ENCODE data around the gene CDKN1C. TPM values are rescaled to one million over a fixed set of nuclear protein-coding genes. Genes with fewer than 3 reads are reported as not detected.

The CDKN1C gene
- polyA plus RNA-seq, 2 donors = 12.1 to 27.5 TPM

GRCh38 chr11:2901854-2902783 is 16.5 kb upstream of the CDKN1C start:
- H3K9me3 ChIP-seq (ENCODE audit: control insufficient read depth in 2 of 2, insufficient read depth in 1 of 2, low read depth in 1 of 2, low read length in 1 of 2) = no peaks in the 10 kb centered on the region
- peaks cover 8 to 46% of the 10 kb centered on the region in 2 donors for H3K4me1 ChIP-seq (ENCODE audit: control insufficient read depth in 2 of 2, insufficient read depth in 2 of 2, low read length in 1 of 2)
- H3K4me3 ChIP-seq (ENCODE audit: low read depth in 1 of 2, low read length in 2 of 2) = peak overlapping the region; percentile 53 to 57
- peak overlapping the region; percentile 65 to 73 for H3K27ac ChIP-seq (ENCODE audit: low read depth in 2 of 2, low read length in 1 of 2)
- 3 to 7% methylated on average over 42 to 58 of the region's 58 CpGs for WGBS, 2 donors
- H3K36me3 ChIP-seq (ENCODE audit: control insufficient read depth in 2 of 2, insufficient read depth in 2 of 2, low read length in 1 of 2) = no peaks in the 10 kb centered on the region
- no peaks in the 10 kb centered on the region for H3K27me3 ChIP-seq (ENCODE audit: control insufficient read depth in 1 of 2, insufficient read depth in 2 of 2, low read length in 2 of 2)

GRCh38 chr11:2901196-2901796 is 15.7 kb upstream of the CDKN1C start:
- Histone ChIP-seq H3K36me3 (ENCODE audit: control insufficient read depth in 2 of 2, insufficient read depth in 2 of 2, low read length in 1 of 2) (no peaks in the 10 kb centered on the region), H3K27me3 (ENCODE audit: control insufficient read depth in 1 of 2, insufficient read depth in 2 of 2, low read length in 2 of 2) (no peaks in the 10 kb centered on the region), H3K27ac (ENCODE audit: low read depth in 2 of 2, low read length in 1 of 2) (peak overlapping the region; percentile 65 to 70), H3K4me1 (ENCODE audit: control insufficient read depth in 2 of 2, insufficient read depth in 2 of 2, low read length in 1 of 2) (peaks cover 8 to 46% of the 10 kb centered on the region in 2 donors), H3K9me3 (ENCODE audit: control insufficient read depth in 2 of 2, insufficient read depth in 1 of 2, low read depth in 1 of 2, low read length in 1 of 2) (no peaks in the 10 kb centered on the region), H3K4me3 (ENCODE audit: low read depth in 1 of 2, low read length in 2 of 2) (peak overlapping the region in 1 of 2 donors; percentile 28)
- WGBS, 2 donors = 84% methylated on average over 16 of the region's 16 CpGs

GRCh38 chr11:2899080-2899783 is 13.7 kb upstream of the CDKN1C start:
- WGBS, 2 donors = 54 to 64% methylated on average over 13 of the region's 13 CpGs
- Histone ChIP-seq H3K36me3 (ENCODE audit: control insufficient read depth in 2 of 2, insufficient read depth in 2 of 2, low read length in 1 of 2) (no peaks in the 10 kb centered on the region), H3K27me3 (ENCODE audit: control insufficient read depth in 1 of 2, insufficient read depth in 2 of 2, low read length in 2 of 2) (no peaks in the 10 kb centered on the region), H3K4me1 (ENCODE audit: control insufficient read depth in 2 of 2, insufficient read depth in 2 of 2, low read length in 1 of 2) (peaks cover 4 to 36% of the 10 kb centered on the region in 2 donors), H3K4me3 (ENCODE audit: low read depth in 1 of 2, low read length in 2 of 2) (no peak overlapping the region), H3K9me3 (ENCODE audit: control insufficient read depth in 2 of 2, insufficient read depth in 1 of 2, low read depth in 1 of 2, low read length in 1 of 2) (no peaks in the 10 kb centered on the region), H3K27ac (ENCODE audit: low read depth in 2 of 2, low read length in 1 of 2) (peak overlapping the region; percentile 68 to 77)

GRCh38 chr11:2898366-2899079 is 12.9 kb upstream of the CDKN1C start:
- Histone ChIP-seq H3K9me3 (ENCODE audit: control insufficient read depth in 2 of 2, insufficient read depth in 1 of 2, low read depth in 1 of 2, low read length in 1 of 2) (no peaks in the 10 kb centered on the region), H3K27ac (ENCODE audit: low read depth in 2 of 2, low read length in 1 of 2) (peak overlapping the region; percentile 68 to 77), H3K4me1 (ENCODE audit: control insufficient read depth in 2 of 2, insufficient read depth in 2 of 2, low read length in 1 of 2) (peaks cover 4 to 32% of the 10 kb centered on the region in 2 donors), H3K4me3 (ENCODE audit: low read depth in 1 of 2, low read length in 2 of 2) (no peak overlapping the region), H3K36me3 (ENCODE audit: control insufficient read depth in 2 of 2, insufficient read depth in 2 of 2, low read length in 1 of 2) (no peaks in the 10 kb centered on the region), H3K27me3 (ENCODE audit: control insufficient read depth in 1 of 2, insufficient read depth in 2 of 2, low read length in 2 of 2) (no peaks in the 10 kb centered on the region)
- WGBS, 2 donors = 57 to 65% methylated on average over 12 of the region's 12 CpGs

GRCh38 chr11:2897048-2897447 is 11.5 kb upstream of the CDKN1C start:
- H3K36me3 ChIP-seq (ENCODE audit: control insufficient read depth in 2 of 2, insufficient read depth in 2 of 2, low read length in 1 of 2) = no peaks in the 10 kb centered on the region
- H3K4me3 ChIP-seq (ENCODE audit: low read depth in 1 of 2, low read length in 2 of 2) = no peak overlapping the region
- H3K4me1 ChIP-seq (ENCODE audit: control insufficient read depth in 2 of 2, insufficient read depth in 2 of 2, low read length in 1 of 2) = peaks cover 0 to 24% of the 10 kb centered on the region in 2 donors
- no peak overlapping the region for H3K27ac ChIP-seq (ENCODE audit: low read depth in 2 of 2, low read length in 1 of 2)
- WGBS, 2 donors = 89 to 93% methylated on average over 6 of the region's 6 CpGs
- no peaks in the 10 kb centered on the region for H3K9me3 ChIP-seq (ENCODE audit: control insufficient read depth in 2 of 2, insufficient read depth in 1 of 2, low read depth in 1 of 2, low read length in 1 of 2)
- H3K27me3 ChIP-seq (ENCODE audit: control insufficient read depth in 1 of 2, insufficient read depth in 2 of 2, low read length in 2 of 2) = no peaks in the 10 kb centered on the region

GRCh38 chr11:2896047-2896446 is 10.5 kb upstream of the CDKN1C start:
- H3K9me3 ChIP-seq (ENCODE audit: control insufficient read depth in 2 of 2, insufficient read depth in 1 of 2, low read depth in 1 of 2, low read length in 1 of 2) = no peaks in the 10 kb centered on the region
- H3K4me1 ChIP-seq (ENCODE audit: control insufficient read depth in 2 of 2, insufficient read depth in 2 of 2, low read length in 1 of 2) = peaks cover 0 to 23% of the 10 kb centered on the region in 2 donors
- no peaks in the 10 kb centered on the region for H3K27me3 ChIP-seq (ENCODE audit: control insufficient read depth in 1 of 2, insufficient read depth in 2 of 2, low read length in 2 of 2)
- no peak overlapping the region for H3K27ac ChIP-seq (ENCODE audit: low read depth in 2 of 2, low read length in 1 of 2)
- H3K4me3 ChIP-seq (ENCODE audit: low read depth in 1 of 2, low read length in 2 of 2) = no peak overlapping the region
- no peaks in the 10 kb centered on the region for H3K36me3 ChIP-seq (ENCODE audit: control insufficient read depth in 2 of 2, insufficient read depth in 2 of 2, low read length in 1 of 2)
- WGBS, 2 donors = 77 to 78% methylated on average over 9 of the region's 9 CpGs

GRCh38 chr11:2893935-2894334 is 8.4 kb upstream of the CDKN1C start:
- H3K36me3 ChIP-seq (ENCODE audit: control insufficient read depth in 2 of 2, insufficient read depth in 2 of 2, low read length in 1 of 2) = no peaks in the 10 kb centered on the region
- H3K9me3 ChIP-seq (ENCODE audit: control insufficient read depth in 2 of 2, insufficient read depth in 1 of 2, low read depth in 1 of 2, low read length in 1 of 2) = no peaks in the 10 kb centered on the region
- 85 to 90% methylated on average over 4 of the region's 4 CpGs for WGBS, 2 donors
- no peaks in the 10 kb centered on the region for H3K27me3 ChIP-seq (ENCODE audit: control insufficient read depth in 1 of 2, insufficient read depth in 2 of 2, low read length in 2 of 2)
- no peak overlapping the region for H3K4me3 ChIP-seq (ENCODE audit: low read depth in 1 of 2, low read length in 2 of 2)
- H3K4me1 ChIP-seq (ENCODE audit: control insufficient read depth in 2 of 2, insufficient read depth in 2 of 2, low read length in 1 of 2) = peaks cover 0 to 18% of the 10 kb centered on the region in 2 donors
- no peak overlapping the region for H3K27ac ChIP-seq (ENCODE audit: low read depth in 2 of 2, low read length in 1 of 2)

GRCh38 chr11:2892967-2893528 is 7.5 kb upstream of the CDKN1C start:
- peaks cover 0 to 11% of the 10 kb centered on the region in 2 donors for H3K4me1 ChIP-seq (ENCODE audit: control insufficient read depth in 2 of 2, insufficient read depth in 2 of 2, low read length in 1 of 2)
- H3K27me3 ChIP-seq (ENCODE audit: control insufficient read depth in 1 of 2, insufficient read depth in 2 of 2, low read length in 2 of 2) = no peaks in the 10 kb centered on the region
- peak overlapping the region in 1 of 2 donors; percentile 1 for H3K27ac ChIP-seq (ENCODE audit: low read depth in 2 of 2, low read length in 1 of 2)
- no peaks in the 10 kb centered on the region for H3K36me3 ChIP-seq (ENCODE audit: control insufficient read depth in 2 of 2, insufficient read depth in 2 of 2, low read length in 1 of 2)
- H3K4me3 ChIP-seq (ENCODE audit: low read depth in 1 of 2, low read length in 2 of 2) = peak overlapping the region; percentile 14 to 39
- no peaks in the 10 kb centered on the region for H3K9me3 ChIP-seq (ENCODE audit: control insufficient read depth in 2 of 2, insufficient read depth in 1 of 2, low read depth in 1 of 2, low read length in 1 of 2)
- WGBS, 2 donors = 53 to 56% methylated on average over 4 of the region's 4 CpGs

Measured in esophagus (tissue), 2 donors.